ENCODE measurements around the gene ZNF512.
"Not testable (repeated sequence)": the region's sequence is repeated elsewhere in the genome, so short reads cannot be mapped to it uniquely, and the experiment has no call there.

Gene ZNF512

DNA sequence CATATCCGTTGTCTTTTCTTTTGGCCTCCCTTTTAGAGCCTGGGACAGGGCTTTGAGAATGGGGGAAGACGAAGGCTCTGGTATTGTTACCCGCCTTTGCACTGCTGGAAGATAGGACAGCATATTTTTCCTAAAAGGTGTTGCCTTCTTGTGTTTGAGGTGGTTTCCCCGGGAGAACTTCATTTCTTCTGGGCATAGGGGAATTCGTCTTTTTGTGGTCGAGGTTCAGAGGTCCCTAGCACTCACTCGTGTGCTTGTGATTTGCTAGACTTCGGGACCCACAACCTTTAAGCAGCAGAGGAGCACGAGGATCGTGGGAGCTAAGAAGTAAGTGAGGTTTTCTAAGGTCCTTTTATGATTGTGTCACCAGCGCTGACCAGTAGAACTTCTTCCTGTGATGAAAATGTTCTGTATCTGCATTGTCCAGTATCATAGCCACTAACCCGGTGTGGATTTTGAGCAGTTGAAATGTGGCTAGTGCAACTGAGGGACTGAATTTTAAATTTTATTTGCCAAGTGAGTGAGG, 611 bp downstream of the ZNF512 start:
- ATAC-seq, result no peak

DNA sequence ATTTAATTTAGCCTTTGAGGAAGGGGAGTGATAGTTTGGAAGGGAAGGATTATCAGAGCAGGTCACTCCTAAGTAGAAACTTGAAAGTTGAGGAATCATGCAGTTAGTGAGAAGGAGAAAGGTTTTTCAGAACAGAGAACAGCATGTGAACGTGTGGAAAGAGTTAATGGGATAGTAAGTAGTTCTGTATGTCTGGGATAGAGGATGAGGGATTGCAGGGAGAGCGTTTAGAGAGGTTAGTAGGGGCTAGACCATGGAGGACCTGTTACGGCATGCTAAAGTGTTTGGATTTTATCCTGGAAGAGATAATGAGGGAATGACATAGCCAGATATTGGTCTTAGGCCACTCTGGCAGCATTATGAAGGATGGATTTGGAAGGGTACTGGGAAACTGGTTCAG, 1.8 kb downstream of the ZNF512 start:
- no peak for ATAC-seq

DNA sequence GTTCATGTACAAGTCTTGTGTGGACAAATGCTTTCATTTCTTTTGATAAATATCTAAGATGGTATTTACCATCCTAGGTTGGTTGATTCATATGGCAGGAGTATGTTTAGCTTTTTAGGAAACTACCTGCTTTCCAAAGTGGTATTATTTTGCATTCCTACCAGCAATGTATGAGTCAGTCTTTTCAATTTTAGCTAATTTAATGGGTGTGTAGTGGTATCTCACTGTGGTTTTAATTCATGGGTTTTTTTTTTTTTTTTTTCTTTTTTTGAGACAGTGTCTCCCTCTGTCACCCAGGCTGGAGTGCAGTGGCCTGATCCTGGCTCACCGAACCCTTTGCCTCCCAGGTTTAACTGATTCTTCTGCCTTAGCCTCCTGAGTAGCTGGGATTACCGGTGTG, 4.2 kb downstream of the ZNF512 start:
- peak in 1 of 2 donors; percentile 22 for ATAC-seq

DNA sequence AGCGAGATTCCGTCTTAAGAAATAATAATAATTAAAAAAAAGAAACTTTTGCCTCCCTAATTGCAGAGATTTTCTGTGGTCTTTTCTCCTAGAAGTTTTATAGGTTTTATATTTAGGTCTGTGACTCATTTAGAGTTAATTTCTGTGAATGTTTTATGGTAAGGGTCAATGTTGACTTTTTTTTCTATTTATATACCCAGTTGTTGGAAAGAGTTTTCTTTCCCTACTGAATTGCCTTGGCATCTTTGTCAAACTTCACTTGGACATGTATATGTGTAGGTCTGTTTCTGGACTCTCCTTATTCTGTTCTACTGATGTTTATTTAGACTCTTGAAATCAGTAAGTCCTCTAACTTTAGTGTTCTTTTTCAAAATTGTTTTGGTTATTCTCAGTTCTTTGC, 5.5 kb downstream of the ZNF512 start:
- ATAC-seq, result no peak

DNA sequence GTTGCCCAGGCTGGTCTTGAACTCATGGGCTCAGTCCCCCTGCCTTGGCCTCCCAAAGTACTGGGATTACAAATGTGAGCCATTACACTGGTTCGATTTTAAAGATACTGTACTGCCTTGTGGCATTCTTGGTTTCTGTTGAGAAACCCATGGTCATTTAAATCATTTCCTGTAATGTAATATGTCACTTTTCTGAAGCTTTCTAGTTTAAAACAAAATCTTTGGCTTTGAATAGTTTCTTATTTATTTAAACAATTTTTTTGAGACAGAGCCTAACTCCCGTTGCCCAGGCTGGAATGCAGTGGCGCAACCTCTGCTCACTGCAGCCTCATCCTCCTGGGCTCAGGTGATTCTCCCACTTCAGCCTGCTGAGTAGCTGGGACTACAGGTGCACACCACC, 8.9 kb downstream of the ZNF512 start:
- no peak for ATAC-seq

DNA sequence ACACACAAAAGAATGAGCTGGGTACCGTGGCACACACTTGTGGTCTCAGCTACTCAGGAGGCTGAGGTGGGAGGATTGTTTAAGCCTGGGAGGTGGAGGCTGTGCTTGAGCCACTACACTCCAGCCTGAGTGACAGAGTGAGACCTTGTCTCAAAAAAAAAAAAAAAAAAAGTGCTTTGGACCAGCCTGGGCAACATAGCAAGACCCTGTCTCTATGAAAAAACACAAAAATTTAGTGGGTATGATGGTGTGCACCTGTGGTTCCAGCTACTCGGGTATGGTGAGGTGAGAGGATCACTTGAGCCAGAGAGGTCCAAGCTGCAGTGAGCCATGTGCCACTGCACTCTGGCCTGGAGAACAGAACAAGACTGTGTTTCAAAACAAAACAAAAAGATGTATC, 10.4 kb downstream of the ZNF512 start:
- no peak for ATAC-seq

DNA sequence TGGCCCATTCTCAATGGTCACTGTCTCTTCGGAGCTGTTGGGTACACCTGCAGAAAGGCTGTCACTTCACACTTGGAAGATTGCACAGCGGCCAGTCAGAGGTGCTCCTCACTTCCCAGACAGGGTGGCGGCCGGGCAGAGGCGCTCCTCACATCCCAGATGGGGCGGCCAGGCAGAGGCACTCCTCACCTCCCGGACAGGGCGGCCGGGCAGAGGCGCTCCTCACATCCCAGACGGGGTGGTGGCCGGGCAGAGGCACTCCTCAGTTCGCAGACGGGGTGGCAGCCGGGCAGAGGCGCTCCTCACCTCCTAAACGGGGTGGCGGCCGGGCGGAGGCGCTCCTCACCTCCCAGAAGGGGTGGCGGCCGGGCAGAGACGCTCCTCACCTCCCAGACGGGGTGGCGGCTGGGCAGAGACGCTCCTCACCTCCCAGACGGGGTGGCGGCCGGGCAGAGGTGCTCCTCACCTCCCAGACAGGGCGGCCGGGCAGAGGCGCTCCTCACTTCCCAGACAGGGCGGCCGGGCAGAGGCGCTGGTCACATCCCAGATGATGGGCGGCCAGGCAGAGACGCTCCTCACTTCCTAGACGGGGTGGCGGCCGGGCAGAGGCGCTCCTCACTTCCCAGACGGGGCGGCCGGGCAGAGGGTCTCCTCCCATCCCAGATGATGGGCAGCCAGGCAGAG, 11.3 kb downstream of the ZNF512 start:
- not testable (repeated sequence) for ATAC-seq

DNA sequence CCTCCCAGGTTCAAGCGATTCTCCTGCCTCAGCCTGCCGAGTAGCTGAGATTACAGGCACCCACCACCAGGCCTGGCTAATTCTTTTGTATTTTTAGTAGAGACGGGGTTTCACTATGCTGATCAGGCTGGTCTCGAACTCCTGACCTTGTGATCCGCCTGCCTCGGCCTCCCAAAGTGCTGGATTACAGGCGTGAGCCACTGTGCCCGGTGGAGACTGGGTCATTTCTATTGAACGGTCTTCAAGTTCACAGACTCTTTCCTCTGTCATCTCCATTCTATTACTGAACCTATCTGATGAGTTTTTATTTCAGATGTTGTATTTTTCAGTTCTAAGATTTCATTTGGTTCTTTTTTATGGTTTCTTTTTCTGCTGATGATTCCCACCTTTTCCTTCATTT, 12.6 kb downstream of the ZNF512 start:
- not testable (repeated sequence) for ATAC-seq

DNA sequence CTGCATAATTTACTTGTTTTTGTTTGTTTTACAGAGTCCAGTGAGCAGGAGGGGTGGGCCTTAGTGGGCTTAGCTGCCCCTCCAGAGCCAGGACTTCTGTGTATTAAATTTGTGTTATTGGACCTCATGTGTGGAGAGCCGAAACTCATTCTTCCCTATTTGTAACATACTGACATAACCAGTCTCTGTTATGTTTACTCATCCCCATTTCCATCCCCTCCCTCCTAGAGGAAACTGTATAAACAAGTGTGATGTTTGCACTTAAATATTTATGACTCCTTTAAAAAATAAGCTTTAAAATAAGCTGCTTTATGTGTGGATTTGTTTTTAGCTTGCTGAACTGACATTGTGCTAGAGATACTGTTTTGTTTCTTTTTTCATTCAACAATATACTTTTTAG, 13.8 kb downstream of the ZNF512 start:
- no peak for ATAC-seq

DNA sequence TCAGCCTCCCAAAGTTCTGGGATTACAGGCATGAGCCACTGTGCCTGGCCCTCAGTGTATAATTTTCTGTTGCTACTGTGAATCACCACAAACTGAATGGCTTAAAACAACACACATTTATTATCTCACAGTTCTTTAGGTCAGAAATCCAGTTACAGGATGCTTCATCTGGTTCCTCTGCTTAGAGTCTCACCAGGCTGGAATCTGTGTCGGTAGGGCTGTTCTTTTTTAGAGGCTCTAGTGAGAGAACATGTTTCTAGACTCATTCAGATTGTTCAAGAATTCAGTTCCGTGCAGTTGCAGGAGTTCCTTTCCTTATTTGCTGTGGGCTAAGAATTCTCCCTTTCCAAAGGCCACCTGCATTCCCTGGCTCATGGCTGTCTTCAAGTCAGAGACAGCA, 23.8 kb downstream of the ZNF512 start:
- no peak for ATAC-seq

DNA sequence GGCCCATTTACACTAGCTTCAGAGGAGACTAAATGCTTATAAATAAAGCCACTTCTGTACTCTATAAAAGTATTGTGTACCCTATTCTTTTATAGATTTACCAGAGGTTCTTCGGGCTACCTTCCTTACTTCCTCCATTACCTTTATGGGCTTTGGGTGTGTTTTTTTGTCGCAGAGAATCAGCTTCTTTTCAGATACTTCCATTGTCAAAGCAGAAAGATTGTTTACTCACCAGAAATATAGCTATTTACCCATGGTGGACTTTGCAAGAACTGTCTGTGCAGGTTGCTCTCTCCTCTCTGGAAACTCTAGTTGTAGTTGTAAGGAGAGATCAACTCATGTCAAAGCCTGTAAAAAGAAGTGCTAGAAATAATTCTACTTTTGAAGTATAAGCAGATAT, 31.1 kb downstream of the ZNF512 start:
- ATAC-seq, result no peak

DNA sequence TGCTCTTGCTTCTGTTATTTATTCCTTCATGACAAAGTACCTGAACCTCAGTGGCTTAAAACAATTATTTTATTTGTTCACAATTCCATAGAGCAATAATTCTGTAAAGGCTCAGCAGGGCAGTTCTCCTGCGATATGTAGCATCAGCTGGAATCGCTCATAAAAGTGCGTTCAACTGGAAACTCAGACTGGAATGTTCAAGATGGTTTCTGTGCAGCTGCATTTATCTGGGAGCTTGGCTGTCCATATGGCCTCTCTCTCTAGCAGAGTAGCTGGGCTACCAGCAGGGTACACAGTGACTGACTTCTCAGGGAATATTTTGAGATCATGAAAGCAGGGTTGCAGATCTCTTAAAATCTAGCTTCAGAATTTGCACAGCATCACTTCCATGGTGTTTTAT, 32.5 kb downstream of the ZNF512 start:
- no peak for ATAC-seq

DNA sequence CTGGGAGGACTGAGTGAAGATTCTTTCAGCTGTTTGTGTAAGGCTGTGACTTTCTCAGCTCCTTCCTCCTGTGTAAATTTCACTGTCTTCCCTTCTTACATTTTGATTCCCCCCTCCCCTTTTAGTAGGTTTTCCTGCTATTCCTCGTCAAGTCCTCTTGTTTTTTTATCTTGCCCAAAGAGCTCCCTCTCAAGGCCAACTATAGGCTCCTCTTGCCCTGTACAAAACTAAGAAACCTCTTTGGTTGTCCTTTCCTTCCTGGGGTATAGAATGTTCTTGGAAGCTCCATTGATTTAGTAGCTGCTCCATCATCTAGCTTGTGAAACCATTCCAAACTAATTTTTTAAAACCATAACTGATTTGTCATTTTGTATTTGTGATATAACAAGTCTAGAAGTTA, 38.7 kb downstream of the ZNF512 start:
- no peak for ATAC-seq

DNA sequence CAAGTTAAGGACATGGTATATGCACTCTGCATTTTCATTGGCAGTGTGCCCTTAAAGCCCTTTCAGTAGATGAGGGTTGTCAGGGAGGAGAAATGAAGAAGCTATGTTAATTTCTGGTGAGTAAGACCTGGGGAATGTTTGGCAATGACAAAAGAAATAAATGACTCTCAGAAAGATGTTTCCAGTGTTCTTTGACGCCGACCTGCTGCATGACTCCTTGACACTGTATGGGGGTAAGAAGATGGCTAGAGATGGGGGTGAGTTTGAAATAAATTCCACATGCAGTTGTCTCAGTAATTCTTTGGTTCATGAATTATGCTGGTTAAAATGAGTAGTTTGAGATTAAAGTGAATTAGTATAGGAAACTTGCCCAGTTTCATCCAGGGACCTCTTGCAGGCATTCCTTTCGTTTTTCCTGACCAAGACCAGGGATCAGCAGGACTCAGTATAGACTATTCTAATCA, 40.1 kb downstream of the ZNF512 start:
- ATAC-seq, result no peak

DNA sequence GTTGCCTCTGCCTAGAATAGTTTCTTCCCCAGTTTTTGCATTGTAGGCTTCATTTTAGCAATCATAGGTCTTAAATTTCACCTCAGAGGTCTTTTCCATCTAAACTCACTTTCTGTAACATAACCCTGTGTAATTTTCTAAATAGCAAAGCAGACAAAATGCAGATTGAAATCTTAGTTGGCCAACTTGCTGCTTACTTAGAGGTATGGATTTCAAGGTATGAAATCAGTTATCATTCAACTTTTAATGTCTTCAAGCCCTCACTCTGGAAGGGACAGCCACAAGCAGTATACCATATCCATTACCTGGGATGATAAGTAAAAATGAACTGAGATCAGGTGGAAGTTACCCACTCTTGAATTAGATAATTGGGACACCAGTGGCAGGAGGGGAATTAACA, 42.1 kb downstream of the ZNF512 start:
- no peak for ATAC-seq

DNA sequence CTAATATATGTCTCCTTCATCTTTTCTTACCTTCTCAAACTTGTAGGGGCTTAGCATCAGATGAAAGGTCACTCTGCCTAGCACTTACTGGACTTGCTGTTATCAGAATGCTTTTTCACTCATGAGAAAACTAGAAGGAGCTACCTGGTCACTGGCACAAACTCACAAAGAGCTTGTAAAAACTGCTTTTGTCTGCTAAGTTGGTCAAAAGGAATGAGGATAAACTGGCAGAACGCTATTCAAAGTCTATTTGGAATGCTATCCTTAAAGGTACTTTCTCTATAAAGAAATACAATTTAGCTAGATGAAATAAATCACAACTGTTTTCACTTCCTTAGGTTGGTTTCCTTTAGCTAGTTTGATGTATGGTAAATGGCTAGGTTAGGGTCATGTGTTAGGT, 43.5 kb downstream of the ZNF512 start:
- ATAC-seq, result not testable (repeated sequence)

DNA sequence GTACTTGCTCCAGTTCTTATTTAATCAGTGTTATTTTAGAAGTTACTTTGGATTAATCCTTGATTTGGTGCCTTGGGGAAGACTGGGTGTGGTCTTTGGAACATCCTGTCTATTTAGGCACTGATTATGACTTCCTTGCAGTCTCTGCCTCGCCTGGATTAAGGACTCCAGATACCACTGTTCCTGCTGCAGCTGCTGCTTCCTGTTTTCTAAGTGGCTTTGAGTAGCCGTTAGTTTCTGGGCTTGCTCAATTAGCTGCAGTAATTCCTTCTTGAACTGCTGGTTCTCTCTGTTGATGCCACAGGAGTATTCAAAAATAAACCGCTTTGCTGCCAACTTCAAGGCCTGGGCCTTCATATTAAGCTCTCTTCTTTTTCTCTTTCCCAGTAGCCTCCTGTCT, 44.1 kb downstream of the ZNF512 start:
- not testable (repeated sequence) for ATAC-seq

DNA sequence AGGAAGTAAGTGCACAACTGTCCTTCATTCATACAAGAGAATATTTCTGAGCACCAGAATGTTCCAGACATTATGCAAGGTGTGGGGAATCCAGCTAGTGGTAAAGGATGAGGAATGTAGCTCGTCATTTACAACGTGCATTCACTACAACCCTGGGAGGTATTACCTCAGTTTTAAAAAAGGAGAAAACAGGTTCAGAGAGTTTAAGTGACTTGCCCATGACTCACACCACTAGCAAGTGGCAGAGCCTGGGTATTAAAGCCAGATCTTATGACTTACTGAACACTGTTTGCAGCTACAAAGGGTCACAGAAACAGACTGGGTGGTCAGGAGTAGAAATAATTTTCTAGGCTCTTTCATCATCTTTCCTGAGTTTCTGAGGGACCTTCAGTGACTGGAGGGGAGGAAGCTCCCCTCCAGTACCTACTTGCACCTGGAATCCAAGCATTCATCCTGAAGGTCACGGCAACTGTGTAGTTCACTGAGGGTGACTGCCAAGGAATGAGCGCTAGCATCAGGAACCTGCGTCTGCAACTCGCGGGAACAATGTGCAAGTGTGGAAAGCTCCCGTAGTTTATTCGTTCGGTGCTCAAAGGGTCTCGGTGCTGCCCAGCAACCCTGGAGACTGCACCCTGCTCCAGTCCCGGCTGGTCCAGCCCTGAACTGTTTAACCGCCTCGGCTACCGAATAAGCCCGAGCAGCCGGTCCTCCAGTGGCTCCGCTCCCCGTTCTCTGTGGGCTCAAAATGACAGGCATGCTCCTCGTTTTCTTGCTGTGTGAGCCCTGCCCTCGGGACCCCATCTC, 45.3 kb downstream of the ZNF512 start:
- peak; percentile 48 to 57 for ATAC-seq

DNA sequence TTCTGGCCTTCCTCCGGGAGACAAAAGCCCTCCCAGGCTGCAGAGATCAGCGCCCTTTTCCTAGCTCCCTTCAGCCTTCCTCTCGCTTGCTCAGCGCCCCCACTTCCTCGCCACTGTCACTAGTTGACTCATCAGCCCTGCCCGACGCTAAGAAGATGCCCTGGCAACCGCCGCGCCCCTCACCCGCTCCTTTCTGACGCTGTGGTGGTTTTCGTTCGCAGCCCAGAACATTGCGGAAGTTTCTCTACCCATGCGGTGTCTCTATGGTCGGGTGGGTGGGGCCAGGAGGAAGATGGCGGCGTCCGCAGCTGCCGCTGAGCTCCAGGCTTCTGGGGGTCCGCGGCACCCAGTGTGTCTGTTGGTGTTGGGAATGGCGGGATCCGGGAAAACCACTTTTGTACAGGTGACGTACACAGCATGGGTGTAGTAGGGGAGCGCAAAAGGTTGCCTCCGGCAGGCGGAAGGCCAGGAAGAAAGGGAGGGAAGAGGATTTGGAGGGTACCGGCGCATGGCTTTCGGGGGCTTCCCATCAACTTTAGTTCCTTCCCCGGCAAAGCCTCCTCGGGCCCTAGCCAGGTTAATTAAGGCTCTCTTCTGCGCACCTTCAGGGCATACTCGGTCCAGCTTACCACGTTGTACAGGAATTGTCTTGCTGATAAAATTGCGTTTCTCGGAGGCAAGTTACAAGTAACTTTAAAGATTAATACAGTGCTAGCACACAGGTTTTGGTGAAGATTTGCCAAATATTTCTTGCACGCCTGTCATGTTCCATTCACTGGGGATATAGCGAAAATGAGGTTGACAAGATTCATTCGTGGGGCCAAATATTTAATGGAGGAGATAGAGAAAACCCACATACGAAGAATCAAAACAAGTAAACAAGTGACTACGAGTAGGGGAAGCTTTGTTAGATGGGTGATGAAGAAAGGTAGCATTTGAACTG, 46.2 kb downstream of the ZNF512 start, which contains the start of the genes CCDC121 and GPN1:
CCDC121 (minus strand) TSS at position 246 of the 943 bp plus-strand sequence. CDS start 1,213 bp downstream, outside the sequence.
GPN1 (plus strand) TSS at position 284 of the 943 bp plus-strand sequence; CDS start at position 293, 9 bp downstream.
- ATAC-seq, result peak; percentile 99 to 100

DNA sequence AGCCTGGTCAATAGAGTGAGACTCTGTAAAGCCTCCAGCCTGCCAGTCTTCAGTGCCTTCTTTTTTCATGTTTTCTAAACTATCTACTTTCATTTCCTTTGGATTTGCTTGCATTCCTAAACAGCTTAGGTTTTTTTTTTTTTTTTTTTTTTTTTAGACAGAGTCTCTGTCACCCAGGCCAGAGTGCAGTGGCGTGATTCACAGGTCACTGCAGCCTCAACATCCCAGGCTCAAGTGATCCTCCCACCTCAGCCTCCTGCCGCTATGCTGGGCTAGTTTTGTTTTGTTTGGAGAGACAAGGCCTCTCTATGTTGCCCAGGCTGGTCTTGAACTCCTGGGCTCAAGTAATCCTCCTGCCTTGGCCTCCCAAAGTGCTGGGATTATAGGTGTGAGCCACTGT, 47.4 kb downstream of the ZNF512 start:
- not testable (repeated sequence) for ATAC-seq

DNA sequence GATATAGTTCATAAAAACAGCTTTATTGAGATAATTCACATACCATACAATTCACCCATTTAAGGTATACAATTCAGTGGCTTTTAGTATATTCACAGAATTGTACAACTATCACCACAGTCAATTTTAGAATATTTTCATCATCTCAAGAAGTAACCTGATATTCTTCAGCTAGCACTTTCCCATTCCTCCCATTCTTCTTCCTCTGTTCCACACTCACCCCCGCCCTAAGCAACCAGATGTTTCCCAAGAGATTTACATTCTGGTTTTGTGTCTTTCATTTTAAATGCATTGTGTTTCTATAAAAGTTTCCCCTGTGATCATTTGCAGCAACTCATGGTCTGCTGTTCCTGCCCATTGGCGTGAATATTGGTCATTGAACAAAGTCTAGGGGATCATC, 51.4 kb downstream of the ZNF512 start:
- ATAC-seq, result no peak

DNA sequence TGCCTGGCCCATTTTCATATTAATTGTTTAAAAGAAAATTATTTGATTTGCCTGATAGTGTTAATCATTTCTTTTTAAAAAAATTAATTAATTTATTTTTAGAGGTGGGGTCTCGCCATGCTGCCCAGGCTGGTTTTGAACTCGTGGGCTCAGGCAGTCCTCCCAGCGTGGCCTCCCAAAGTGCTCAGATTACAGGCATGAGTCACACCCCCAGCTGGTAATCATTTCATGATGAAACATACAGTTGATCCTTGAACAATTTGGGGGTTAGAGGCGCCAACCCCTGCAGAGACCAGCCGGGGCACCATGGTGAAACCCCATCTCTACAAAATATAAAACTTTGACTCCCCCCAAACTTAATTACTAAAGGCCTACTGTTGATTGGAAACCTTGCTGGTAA, 53.9 kb downstream of the ZNF512 start:
- ATAC-seq, result no peak

All from activated CD4-positive, CD25-positive, alpha-beta regulatory T cell treated with anti-CD3 and anti-CD28 coated beads, Interleukin-2, amount 50 U/mL, for 24 hours (primary cell).